Esophagus squamous epithelium (tissue), 4 donors: ENCODE measurements around the gene SLBP.

Experiments
- POLR2A ChIP-seq, 4 donors: fragments of 450-650 bp; IDR thresholded peaks; one replicate each; pipeline ENCODE4 v1.6.1; 2017; ENCODE audit warnings: antibody characterized with exemption in 4 of 4, mild to moderate bottlenecking in 4 of 4, moderate library complexity in 3 of 4
- TF ChIP-seq, protein P1 (sequence below), 6 experiments: fragments of 450-650 bp in 4 of 6; fragments of 200-600 bp in 2 of 6; sonication (generic) in 2 of 6; IDR thresholded peaks; one replicate each; pipeline ENCODE4 v1.5.1; 2016 to 2019; ENCODE audit warnings: antibody characterized with exemption in 6 of 6, mild to moderate bottlenecking in 4 of 6, moderate library complexity in 4 of 6

DNA sequence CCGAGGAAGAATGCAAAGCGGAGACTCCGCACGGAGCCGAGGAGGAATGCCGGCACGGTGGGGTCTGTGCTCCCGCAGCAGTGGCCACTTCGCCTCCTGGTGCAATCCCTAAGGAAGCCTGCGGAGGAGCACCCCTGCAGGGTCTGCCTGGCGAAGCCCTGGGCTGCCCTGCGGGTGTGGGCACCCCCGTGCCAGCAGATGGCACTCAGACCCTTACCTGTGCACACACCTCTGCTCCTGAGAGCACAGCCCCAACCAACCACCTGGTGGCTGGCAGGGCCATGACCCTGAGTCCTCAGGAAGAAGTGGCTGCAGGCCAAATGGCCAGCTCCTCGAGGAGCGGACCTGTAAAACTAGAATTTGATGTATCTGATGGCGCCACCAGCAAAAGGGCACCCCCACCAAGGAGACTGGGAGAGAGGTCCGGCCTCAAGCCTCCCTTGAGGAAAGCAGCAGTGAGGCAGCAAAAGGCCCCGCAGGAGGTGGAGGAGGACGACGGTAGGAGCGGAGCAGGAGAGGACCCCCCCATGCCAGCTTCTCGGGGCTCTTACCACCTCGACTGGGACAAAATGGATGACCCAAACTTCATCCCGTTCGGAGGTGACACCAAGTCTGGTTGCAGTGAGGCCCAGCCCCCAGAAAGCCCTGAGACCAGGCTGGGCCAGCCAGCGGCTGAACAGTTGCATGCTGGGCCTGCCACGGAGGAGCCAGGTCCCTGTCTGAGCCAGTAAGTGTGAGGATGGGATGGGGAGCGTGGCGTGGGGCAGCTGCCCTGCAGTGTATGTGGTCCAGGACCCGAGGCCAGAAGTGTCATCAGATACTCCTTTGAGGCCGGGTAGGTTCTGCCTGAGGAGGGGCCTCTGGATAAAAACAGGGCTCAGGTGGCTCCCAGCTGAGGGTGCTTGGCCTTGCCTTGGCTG, 16.2 kb upstream of the SLBP start:
- TF ChIP-seq, protein P1, sequence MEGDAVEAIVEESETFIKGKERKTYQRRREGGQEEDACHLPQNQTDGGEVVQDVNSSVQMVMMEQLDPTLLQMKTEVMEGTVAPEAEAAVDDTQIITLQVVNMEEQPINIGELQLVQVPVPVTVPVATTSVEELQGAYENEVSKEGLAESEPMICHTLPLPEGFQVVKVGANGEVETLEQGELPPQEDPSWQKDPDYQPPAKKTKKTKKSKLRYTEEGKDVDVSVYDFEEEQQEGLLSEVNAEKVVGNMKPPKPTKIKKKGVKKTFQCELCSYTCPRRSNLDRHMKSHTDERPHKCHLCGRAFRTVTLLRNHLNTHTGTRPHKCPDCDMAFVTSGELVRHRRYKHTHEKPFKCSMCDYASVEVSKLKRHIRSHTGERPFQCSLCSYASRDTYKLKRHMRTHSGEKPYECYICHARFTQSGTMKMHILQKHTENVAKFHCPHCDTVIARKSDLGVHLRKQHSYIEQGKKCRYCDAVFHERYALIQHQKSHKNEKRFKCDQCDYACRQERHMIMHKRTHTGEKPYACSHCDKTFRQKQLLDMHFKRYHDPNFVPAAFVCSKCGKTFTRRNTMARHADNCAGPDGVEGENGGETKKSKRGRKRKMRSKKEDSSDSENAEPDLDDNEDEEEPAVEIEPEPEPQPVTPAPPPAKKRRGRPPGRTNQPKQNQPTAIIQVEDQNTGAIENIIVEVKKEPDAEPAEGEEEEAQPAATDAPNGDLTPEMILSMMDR (IDR thresholded peaks at IDR 0.05) = no peak
- no peak for TF ChIP-seq POLR2A (IDR thresholded peaks at IDR 0.05)
